Caco-2 (cell line): Measurements from ENCODE around the gene ZFAND2B. TPM values are rescaled to one million over a fixed set of nuclear protein-coding genes. Genes with fewer than 3 reads are reported as not detected.

Experiments
- BruUV-seq: library from RNA; stranded (reverse); fragments of 400-500 nt; replicated peaks from 2 replicates; lab custom pipeline; 2021; lab: Mats Ljungman, UMichigan
- CTCF ChIA-PET: fragments of 300-600 bp; sonication (Branson Sonifier 250); formaldehyde crosslinking; loops from one replicate; lab custom pipeline; 2022; ENCODE audit warnings: antibody characterized with exemption; lab: Charles Lee
- POLR2A ChIA-PET: fragments of 300-600 bp; sonication (Branson Sonifier 250); formaldehyde crosslinking; loops from one replicate; lab custom pipeline; 2022; ENCODE audit warnings: antibody characterized with exemption; lab: Charles Lee
- DNase-seq, 2 experiments: peaks; one replicate each; pipeline versions ENCODE4 v3.0.0 to v3.0.0-alpha.2; 2020 to 2022
- H3K27me3 ChIP-seq: replicated peaks from 2 replicates; pipeline ENCODE4 v1.6.0; 2011; ENCODE audit warnings: low read length; ENCODE audit not compliant: control insufficient read depth, insufficient read depth
- H3K36me3 ChIP-seq: 2 replicates; pipeline ENCODE4 v1.5.1; 2011; ENCODE audit warnings: low read length; ENCODE audit not compliant: control insufficient read depth, insufficient read depth
- H3K4me1 ChIP-seq: fragments of 250-450 bp; sonication (Bioruptor Pico); 2 replicates; pipeline ENCODE4 v1.5.1; 2020; ENCODE audit warnings: mild to moderate bottlenecking
- H3K4me3 ChIP-seq: 2 replicates; pipeline ENCODE4 v1.5.1; 2011; ENCODE audit warnings: low read depth, mild to moderate bottlenecking, control low read depth, low read length
- H3K9me3 ChIP-seq: fragments of 250-450 bp; sonication (Bioruptor Pico); 2 replicates; pipeline ENCODE4 v1.5.1; 2020; ENCODE audit warnings: mild to moderate bottlenecking, moderate library complexity
- H3K27ac Mint-ChIP-seq: one replicate; pipeline ENCODE4 v1.8.0; 2022; ENCODE audit warnings: mixed read lengths; ENCODE audit not compliant: unreplicated experiment
- H3K27me3 Mint-ChIP-seq: one replicate; pipeline ENCODE4 v1.8.0; 2022; ENCODE audit warnings: mixed read lengths; ENCODE audit not compliant: insufficient read depth, unreplicated experiment
- H3K36me3 Mint-ChIP-seq: one replicate; pipeline ENCODE4 v1.8.0; 2022; ENCODE audit warnings: mild to moderate bottlenecking, mixed read lengths; ENCODE audit not compliant: insufficient read depth, unreplicated experiment
- H3K4me1 Mint-ChIP-seq: one replicate; pipeline ENCODE4 v1.8.0; 2022; ENCODE audit warnings: low read depth, mixed read lengths; ENCODE audit not compliant: unreplicated experiment
- H3K4me3 Mint-ChIP-seq: one replicate; pipeline ENCODE4 v1.8.0; 2022; ENCODE audit warnings: mild to moderate bottlenecking, moderate library complexity, mixed read lengths; ENCODE audit not compliant: unreplicated experiment
- H3K9me3 Mint-ChIP-seq: one replicate; pipeline ENCODE4 v1.8.0; 2022; ENCODE audit warnings: mixed read lengths; ENCODE audit not compliant: unreplicated experiment
- intact Hi-C: fragments of 100-400 bp; cut with micrococcal nuclease; formaldehyde crosslinking; loops from one replicate; pipeline ENCODE4 v1.10.0; 2022; ENCODE audit not compliant: unreplicated experiment
- total RNA-seq: library from RNA; stranded (reverse); gene quantifications from 2 replicates; pipeline ENCODE4 v1.2.3, GENCODE V29; 2022
- TF ChIP-seq, protein P1 (sequence below), 2 experiments: fragments of 200-600 bp in 1 of 2; IDR thresholded peaks; 1 replicate in 1 of 2; 2 replicates in 1 of 2; pipeline versions ENCODE4 v1.5.1 to v1.8.0; 2011 to 2022; ENCODE audit warnings: antibody characterized with exemption in 1 of 2, control low read depth in 1 of 2, inconsistent platforms in 1 of 2, low read depth in 1 of 2, low read length in 1 of 2, mild to moderate bottlenecking in 1 of 2, moderate library complexity in 1 of 2; ENCODE audit not compliant: insufficient read depth in 1 of 2, severe bottlenecking in 1 of 2, unreplicated experiment in 1 of 2

Gene ZFAND2B
- total RNA-seq, 1 experiment from 2014 or later, result 41.8 TPM

DNA sequence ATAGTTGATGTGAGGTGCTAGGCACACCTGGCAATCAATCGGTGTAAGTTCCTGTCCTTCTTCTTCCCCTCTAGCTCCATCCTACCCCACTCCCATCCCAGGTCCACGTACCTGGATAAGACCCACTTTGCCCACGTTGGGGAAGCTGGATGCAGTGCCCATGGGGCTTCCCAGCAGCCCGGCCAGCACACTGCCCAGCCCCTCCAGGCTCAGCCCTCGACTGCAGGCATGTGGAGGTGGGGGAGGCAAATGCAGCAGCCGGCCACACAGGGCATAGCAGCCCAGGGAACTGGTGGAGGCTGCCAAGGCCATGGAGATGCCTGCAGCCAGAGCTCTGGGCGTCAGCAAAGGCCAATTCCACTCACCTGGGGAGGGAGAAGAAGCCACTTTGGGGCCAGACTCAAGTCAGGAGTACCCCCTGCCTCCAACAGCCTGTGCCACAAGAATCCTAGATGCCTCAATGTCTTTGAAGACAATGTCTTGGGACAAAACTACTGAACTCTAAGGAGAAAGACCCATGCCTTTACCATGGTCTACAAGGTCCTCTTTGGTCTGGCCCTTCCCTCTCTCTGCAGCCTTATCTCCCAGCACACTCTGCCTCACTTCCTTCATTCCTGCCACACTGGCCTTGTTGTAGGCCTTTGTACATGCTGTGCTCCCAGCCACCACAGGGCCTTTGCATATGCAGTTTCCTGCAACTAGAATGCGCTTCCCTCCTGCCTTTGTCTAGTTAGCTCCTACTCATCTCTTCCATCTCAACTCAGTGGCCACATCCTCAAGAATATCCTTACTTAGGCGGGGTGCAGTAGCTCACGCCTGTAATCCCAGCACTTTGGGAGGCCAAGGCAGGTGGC, 41.3 kb upstream of the ZFAND2B start:
- no peaks in the 10 kb centered on the region for H3K27me3 Mint-ChIP-seq
- no peaks in the 10 kb centered on the region for H3K27me3 ChIP-seq
- H3K36me3 Mint-ChIP-seq, result peaks cover 11% of the 10 kb centered on the region
- no peak for DNase-seq
- no peak overlapping the region for H3K27ac Mint-ChIP-seq
- H3K4me1 Mint-ChIP-seq, result peaks cover 18% of the 10 kb centered on the region
- H3K9me3 Mint-ChIP-seq, result no peaks in the 10 kb centered on the region
- TF ChIP-seq, protein P1, sequence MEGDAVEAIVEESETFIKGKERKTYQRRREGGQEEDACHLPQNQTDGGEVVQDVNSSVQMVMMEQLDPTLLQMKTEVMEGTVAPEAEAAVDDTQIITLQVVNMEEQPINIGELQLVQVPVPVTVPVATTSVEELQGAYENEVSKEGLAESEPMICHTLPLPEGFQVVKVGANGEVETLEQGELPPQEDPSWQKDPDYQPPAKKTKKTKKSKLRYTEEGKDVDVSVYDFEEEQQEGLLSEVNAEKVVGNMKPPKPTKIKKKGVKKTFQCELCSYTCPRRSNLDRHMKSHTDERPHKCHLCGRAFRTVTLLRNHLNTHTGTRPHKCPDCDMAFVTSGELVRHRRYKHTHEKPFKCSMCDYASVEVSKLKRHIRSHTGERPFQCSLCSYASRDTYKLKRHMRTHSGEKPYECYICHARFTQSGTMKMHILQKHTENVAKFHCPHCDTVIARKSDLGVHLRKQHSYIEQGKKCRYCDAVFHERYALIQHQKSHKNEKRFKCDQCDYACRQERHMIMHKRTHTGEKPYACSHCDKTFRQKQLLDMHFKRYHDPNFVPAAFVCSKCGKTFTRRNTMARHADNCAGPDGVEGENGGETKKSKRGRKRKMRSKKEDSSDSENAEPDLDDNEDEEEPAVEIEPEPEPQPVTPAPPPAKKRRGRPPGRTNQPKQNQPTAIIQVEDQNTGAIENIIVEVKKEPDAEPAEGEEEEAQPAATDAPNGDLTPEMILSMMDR (IDR thresholded peaks at IDR 0.05; ENCODE audit: insufficient read depth in 1 of 2, low read depth in 1 of 2, low read length in 1 of 2, severe bottlenecking in 1 of 2, unreplicated experiment in 1 of 2), result no peak
- no TSS peak for BruUV-seq
- intact Hi-C loops, result no loop called here
- peaks cover 10% of the 10 kb centered on the region for H3K4me1 ChIP-seq
- no peak overlapping the region for H3K4me3 ChIP-seq
- H3K9me3 ChIP-seq, result no peaks in the 10 kb centered on the region
- ChIA-PET POLR2A (no interaction called here), CTCF (no interaction called here)
- no peak overlapping the region for H3K4me3 Mint-ChIP-seq
- H3K36me3 ChIP-seq, result no peaks in the 10 kb centered on the region

GRCh38 chr2:219167997-219168396, 38.6 kb upstream of the ZFAND2B start:
- intact Hi-C loops, result no loop called here
- H3K9me3 ChIP-seq, result no peaks in the 10 kb centered on the region
- DNase-seq, result no peak
- H3K36me3 Mint-ChIP-seq, result peaks cover 14% of the 10 kb centered on the region
- peak overlapping the region; percentile 27 for H3K27ac Mint-ChIP-seq
- BruUV-seq, result no TSS peak
- no peaks in the 10 kb centered on the region for H3K27me3 ChIP-seq
- H3K36me3 ChIP-seq, result peaks cover 4% of the 10 kb centered on the region; the same call in 1 of the 2 replicates
- no peak overlapping the region for H3K4me3 Mint-ChIP-seq
- TF ChIP-seq, protein P1 (IDR thresholded peaks at IDR 0.05; ENCODE audit: insufficient read depth in 1 of 2, low read depth in 1 of 2, low read length in 1 of 2, severe bottlenecking in 1 of 2, unreplicated experiment in 1 of 2), result no peak
- H3K27me3 Mint-ChIP-seq, result no peaks in the 10 kb centered on the region
- no peaks in the 10 kb centered on the region for H3K9me3 Mint-ChIP-seq
- H3K4me1 Mint-ChIP-seq, result peaks cover 17% of the 10 kb centered on the region
- CTCF ChIA-PET, result no interaction called here
- no peak overlapping the region for H3K4me3 ChIP-seq
- peaks cover 15% of the 10 kb centered on the region for H3K4me1 ChIP-seq
- POLR2A ChIA-PET, result no interaction called here

GRCh38 chr2:219168526-219168925, 38.1 kb upstream of the ZFAND2B start:
- ChIA-PET CTCF (no interaction called here), POLR2A (no interaction called here)
- TF ChIP-seq, protein P1 (IDR thresholded peaks at IDR 0.05; ENCODE audit: insufficient read depth in 1 of 2, low read depth in 1 of 2, low read length in 1 of 2, severe bottlenecking in 1 of 2, unreplicated experiment in 1 of 2), result no peak
- Histone ChIP-seq H3K36me3 (peaks cover 4% of the 10 kb centered on the region; the same call in 1 of the 2 replicates), H3K27me3 (no peaks in the 10 kb centered on the region), H3K4me3 (no peak overlapping the region), H3K4me1 (peaks cover 15% of the 10 kb centered on the region), H3K9me3 (no peaks in the 10 kb centered on the region)
- Mint-ChIP-seq H3K27me3 (no peaks in the 10 kb centered on the region), H3K4me3 (no peak overlapping the region), H3K4me1 (peaks cover 17% of the 10 kb centered on the region), H3K36me3 (peaks cover 11% of the 10 kb centered on the region), H3K9me3 (no peaks in the 10 kb centered on the region), H3K27ac (peak overlapping the region; percentile 27)
- BruUV-seq, result no TSS peak
- DNase-seq, result no peak
- intact Hi-C loops, result no loop called here
